Liver (tissue), 9 donors: ENCODE results near the gene DCAF11. TPM values are rescaled to one million over a fixed set of nuclear protein-coding genes. Genes with fewer than 3 reads are reported as not detected.

Source experiments
- DNase-seq: peaks from one replicate; pipeline ENCODE4 v3.0.0-alpha.2; 2017; ENCODE audit warnings: low spot score
- H3K27ac ChIP-seq, 2 donors: one replicate each; pipeline ENCODE4 v1.7.0; 2013; ENCODE audit warnings: inconsistent platforms in 2 of 2, low read length in 2 of 2, control low read depth in 1 of 2, low read depth in 1 of 2, mild to moderate bottlenecking in 1 of 2
- H3K27me3 ChIP-seq, 4 donors: one replicate each; pipeline versions ENCODE4 v1.6.1 to v1.7.0; 2013; ENCODE audit warnings: low read length in 3 of 4, inconsistent platforms in 1 of 4, mild to moderate bottlenecking in 1 of 4, moderate library complexity in 1 of 4; ENCODE audit not compliant: control insufficient read depth in 4 of 4, insufficient read depth in 4 of 4
- H3K36me3 ChIP-seq, 4 donors: one replicate each; pipeline versions ENCODE4 v1.6.1 to v1.7.0; 2013; ENCODE audit warnings: low read length in 3 of 4, mild to moderate bottlenecking in 3 of 4, low read depth in 1 of 4, moderate library complexity in 1 of 4; ENCODE audit not compliant: control insufficient read depth in 4 of 4, insufficient read depth in 3 of 4
- H3K4me1 ChIP-seq, 4 donors: one replicate each; pipeline versions ENCODE4 v1.6.1 to v1.7.0; 2013; ENCODE audit warnings: low read length in 3 of 4, mild to moderate bottlenecking in 3 of 4, moderate library complexity in 1 of 4; ENCODE audit not compliant: control insufficient read depth in 4 of 4, insufficient read depth in 4 of 4
- H3K4me3 ChIP-seq, 3 donors: one replicate each; pipeline versions ENCODE4 v1.6.1 to v1.7.0; 2013; ENCODE audit warnings: low read length in 3 of 3, control low read depth in 1 of 3, low read depth in 1 of 3, mild to moderate bottlenecking in 1 of 3
- H3K9ac ChIP-seq, 2 donors: one replicate each; pipeline ENCODE4 v1.7.0; 2013; ENCODE audit warnings: low read length in 2 of 2, mild to moderate bottlenecking in 2 of 2, moderate library complexity in 2 of 2, control low read depth in 1 of 2, low read depth in 1 of 2
- H3K9me3 ChIP-seq, 4 donors: one replicate each; pipeline versions ENCODE4 v1.6.1 to v1.7.0; 2013; ENCODE audit warnings: low read length in 3 of 4; ENCODE audit not compliant: control insufficient read depth in 4 of 4
- EGR1 ChIP-seq, 2 donors: IDR thresholded peaks; 2 replicates each; pipeline ENCODE4 v1.6.1; 2016 to 2018; ENCODE audit warnings: antibody characterized with exemption in 2 of 2, low read depth in 2 of 2
- FOXA1 ChIP-seq: IDR thresholded peaks from 2 replicates; pipeline ENCODE4 v1.6.1; 2016; ENCODE audit warnings: antibody characterized with exemption
- FOXA2 ChIP-seq: IDR thresholded peaks from 2 replicates; pipeline ENCODE4 v1.6.1; 2016; ENCODE audit warnings: antibody characterized with exemption
- GABPA ChIP-seq, 2 donors: IDR thresholded peaks in 1 of 2; conservative IDR thresholded peaks in 1 of 2; 2 replicates each; pipeline ENCODE4 v1.6.1; 2016; ENCODE audit warnings: antibody characterized with exemption in 2 of 2, mild to moderate bottlenecking in 1 of 2, moderate library complexity in 1 of 2
- HNF4A ChIP-seq, 2 donors: conservative IDR thresholded peaks; 2 replicates each; pipeline ENCODE4 v1.6.1; 2016; ENCODE audit warnings: antibody characterized with exemption in 2 of 2, mild to moderate bottlenecking in 2 of 2
- HNF4G ChIP-seq: IDR thresholded peaks from 2 replicates; pipeline ENCODE4 v1.6.1; 2016; ENCODE audit warnings: antibody characterized with exemption
- JUND ChIP-seq, 2 donors: IDR thresholded peaks; 2 replicates each; pipeline ENCODE4 v1.6.1; 2016; ENCODE audit warnings: antibody characterized with exemption in 2 of 2
- NR2F2 ChIP-seq: IDR thresholded peaks from 2 replicates; pipeline ENCODE4 v1.6.1; 2016; ENCODE audit warnings: antibody characterized with exemption
- RAD21 ChIP-seq, 2 donors: IDR thresholded peaks; 2 replicates each; pipeline ENCODE4 v1.6.1; 2016; ENCODE audit warnings: antibody characterized with exemption in 2 of 2, mild to moderate bottlenecking in 2 of 2
- RXRA ChIP-seq, 2 donors: IDR thresholded peaks; 2 replicates each; pipeline ENCODE4 v1.6.1; 2017 to 2018; ENCODE audit warnings: antibody characterized with exemption in 2 of 2, mild to moderate bottlenecking in 1 of 2
- SP1 ChIP-seq: IDR thresholded peaks from 2 replicates; pipeline ENCODE4 v1.6.1; 2018; ENCODE audit warnings: antibody characterized with exemption, mild to moderate bottlenecking
- TAF1 ChIP-seq: conservative IDR thresholded peaks from 2 replicates; pipeline ENCODE4 v1.6.1; 2016; ENCODE audit warnings: antibody characterized with exemption, mild to moderate bottlenecking
- YY1 ChIP-seq: IDR thresholded peaks from 2 replicates; pipeline ENCODE4 v1.6.1; 2016; ENCODE audit warnings: antibody characterized with exemption, mild to moderate bottlenecking
- WGBS: extraction: QIAGEN DNeasy Blood & Tissue Kit; methylation state at CpG from one replicate; pipeline ENCODE4 v1.1.7; 2013; 5-methylcytosine and 5-hydroxymethylcytosine counted together
- polyA plus RNA-seq, 2 donors: library from polyadenylated mRNA; stranded (reverse) in 1 of 2; unstranded in 1 of 2; fragments of 200-250 nt in 1 of 2; fragments of >200 nt in 1 of 2; fragmentation: Nextera tagmentation in 1 of 2; extraction: Ambion mirVana in 1 of 2; gene quantifications; one replicate each; pipeline versions ENCODE4 v1.2.1 to v1.2.3, GENCODE V29; 2013 to 2015
- total RNA-seq, 2 donors: library from RNA; depleted of rRNA; stranded (reverse); fragments of >200 nt; gene quantifications; one replicate each; pipeline ENCODE4 v1.2.3, GENCODE V29; 2014
- TF ChIP-seq, protein P1 (sequence below): IDR thresholded peaks from 2 replicates; pipeline ENCODE4 v1.6.1; 2016; ENCODE audit warnings: antibody characterized with exemption, mild to moderate bottlenecking
- TF ChIP-seq, protein P2 (sequence below): IDR thresholded peaks from 2 replicates; pipeline ENCODE4 v1.6.1; 2016; ENCODE audit warnings: antibody characterized with exemption
- TF ChIP-seq, protein P3 (sequence below): IDR thresholded peaks from 2 replicates; pipeline ENCODE4 v1.6.1; 2016; ENCODE audit warnings: antibody characterized with exemption
- TF ChIP-seq, protein P4 (sequence below): IDR thresholded peaks from 2 replicates; pipeline ENCODE4 v1.6.1; 2016; ENCODE audit warnings: antibody characterized with exemption
- TF ChIP-seq, protein P5 (sequence below): fragments of 150-350 bp; IDR thresholded peaks from 2 replicates; pipeline ENCODE4 v1.5.1; 2017; ENCODE audit warnings: improper control_type of control experiment, low read depth, low read length; ENCODE audit not compliant: missing input control
- donor health status: healthy.
- donor health status: healthy.
- donor health status: healthy.
- donor health status: healthy.
- donor health status: healthy.

The DCAF11 gene
- total and polyA plus RNA-seq, 4 donors = 30.1 to 312 (median 167) TPM

DNA sequence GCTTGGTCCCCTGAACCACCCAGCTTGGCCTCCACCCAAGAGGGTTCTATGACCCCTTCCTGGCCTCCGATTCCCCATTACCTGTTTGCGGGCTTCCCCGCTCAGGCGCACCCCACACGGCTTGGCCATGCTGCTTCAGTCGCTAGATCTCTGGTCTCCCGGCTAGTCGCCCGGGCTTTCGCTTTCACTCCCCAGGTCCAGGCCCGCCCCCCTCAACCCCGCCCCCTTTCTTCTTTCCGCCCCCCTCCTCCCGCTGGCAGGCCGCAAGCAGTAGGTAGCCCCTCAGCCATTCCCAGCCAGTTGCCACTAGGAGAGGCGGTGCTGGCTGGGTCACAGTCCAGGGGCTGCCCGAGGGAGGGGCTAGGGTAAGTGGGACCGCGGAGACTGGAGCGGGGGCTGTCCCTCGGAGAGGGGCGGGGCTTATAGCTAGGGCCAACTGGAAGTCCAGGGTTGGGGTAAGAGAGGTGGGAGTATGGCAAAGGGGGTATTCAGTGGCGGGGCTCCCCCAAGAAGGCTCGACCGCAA is 31.9 kb downstream of the DCAF11 start, which contains the start of gene PSME2:
Gene PSME2 (minus strand): TSS at position 158 of the 525 bp plus-strand sequence. CDS start 29 bp downstream, at position 129.
- peaks cover 3 to 42% (median 26%) of the 10 kb centered on the region in 4 donors for H3K4me1 ChIP-seq
- no peaks in the 10 kb centered on the region for H3K27me3 ChIP-seq
- H3K36me3 ChIP-seq = peaks cover 5 to 33% (median 28%) of the 10 kb centered on the region in 4 donors
- peak within 1 kb of the TSS; percentile 57 to 79 for H3K9ac ChIP-seq
- no peaks in the 10 kb centered on the region for H3K9me3 ChIP-seq
- WGBS = under 1% methylated on average over 25 of the region's 25 CpGs
- H3K27ac ChIP-seq = peak within 1 kb of the TSS; percentile 89 to 91
- H3K4me3 ChIP-seq = peak within 1 kb of the TSS; percentile 87 to 97 (median 93)
- DNase-seq = peak; percentile 88
- TF ChIP-seq SP1 (peak; percentile 59), JUND (IDR thresholded peaks at IDR 0.05) (peak in 1 of 2 donors; percentile 53), RXRA (IDR thresholded peaks at IDR 0.05) (peak; percentile 38 to 63), EGR1 (IDR thresholded peaks at IDR 0.05; ENCODE audit: low read depth in 2 of 2) (no peak), HNF4A (conservative IDR thresholded peaks at IDR 0.05) (peak; percentile 78 to 84), GABPA (IDR thresholded peaks at IDR 0.05 in 1 of 2, conservative IDR thresholded peaks at IDR 0.05 in 1 of 2) (no peak), HNF4G (peak; percentile 67), RAD21 (IDR thresholded peaks at IDR 0.05) (peak in 1 of 2 donors; percentile 11), TAF1 (no peak), FOXA2 (no peak), NR2F2 (no peak), YY1 (no peak), FOXA1 (peak; percentile 39)
- TF ChIP-seq, protein P1, sequence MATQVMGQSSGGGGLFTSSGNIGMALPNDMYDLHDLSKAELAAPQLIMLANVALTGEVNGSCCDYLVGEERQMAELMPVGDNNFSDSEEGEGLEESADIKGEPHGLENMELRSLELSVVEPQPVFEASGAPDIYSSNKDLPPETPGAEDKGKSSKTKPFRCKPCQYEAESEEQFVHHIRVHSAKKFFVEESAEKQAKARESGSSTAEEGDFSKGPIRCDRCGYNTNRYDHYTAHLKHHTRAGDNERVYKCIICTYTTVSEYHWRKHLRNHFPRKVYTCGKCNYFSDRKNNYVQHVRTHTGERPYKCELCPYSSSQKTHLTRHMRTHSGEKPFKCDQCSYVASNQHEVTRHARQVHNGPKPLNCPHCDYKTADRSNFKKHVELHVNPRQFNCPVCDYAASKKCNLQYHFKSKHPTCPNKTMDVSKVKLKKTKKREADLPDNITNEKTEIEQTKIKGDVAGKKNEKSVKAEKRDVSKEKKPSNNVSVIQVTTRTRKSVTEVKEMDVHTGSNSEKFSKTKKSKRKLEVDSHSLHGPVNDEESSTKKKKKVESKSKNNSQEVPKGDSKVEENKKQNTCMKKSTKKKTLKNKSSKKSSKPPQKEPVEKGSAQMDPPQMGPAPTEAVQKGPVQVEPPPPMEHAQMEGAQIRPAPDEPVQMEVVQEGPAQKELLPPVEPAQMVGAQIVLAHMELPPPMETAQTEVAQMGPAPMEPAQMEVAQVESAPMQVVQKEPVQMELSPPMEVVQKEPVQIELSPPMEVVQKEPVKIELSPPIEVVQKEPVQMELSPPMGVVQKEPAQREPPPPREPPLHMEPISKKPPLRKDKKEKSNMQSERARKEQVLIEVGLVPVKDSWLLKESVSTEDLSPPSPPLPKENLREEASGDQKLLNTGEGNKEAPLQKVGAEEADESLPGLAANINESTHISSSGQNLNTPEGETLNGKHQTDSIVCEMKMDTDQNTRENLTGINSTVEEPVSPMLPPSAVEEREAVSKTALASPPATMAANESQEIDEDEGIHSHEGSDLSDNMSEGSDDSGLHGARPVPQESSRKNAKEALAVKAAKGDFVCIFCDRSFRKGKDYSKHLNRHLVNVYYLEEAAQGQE = no peak
- TF ChIP-seq, protein P2, sequence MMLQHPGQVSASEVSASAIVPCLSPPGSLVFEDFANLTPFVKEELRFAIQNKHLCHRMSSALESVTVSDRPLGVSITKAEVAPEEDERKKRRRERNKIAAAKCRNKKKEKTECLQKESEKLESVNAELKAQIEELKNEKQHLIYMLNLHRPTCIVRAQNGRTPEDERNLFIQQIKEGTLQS = no peak
- TF ChIP-seq, protein P3, sequence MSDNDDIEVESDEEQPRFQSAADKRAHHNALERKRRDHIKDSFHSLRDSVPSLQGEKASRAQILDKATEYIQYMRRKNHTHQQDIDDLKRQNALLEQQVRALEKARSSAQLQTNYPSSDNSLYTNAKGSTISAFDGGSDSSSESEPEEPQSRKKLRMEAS = no peak
- TF ChIP-seq, protein P4, sequence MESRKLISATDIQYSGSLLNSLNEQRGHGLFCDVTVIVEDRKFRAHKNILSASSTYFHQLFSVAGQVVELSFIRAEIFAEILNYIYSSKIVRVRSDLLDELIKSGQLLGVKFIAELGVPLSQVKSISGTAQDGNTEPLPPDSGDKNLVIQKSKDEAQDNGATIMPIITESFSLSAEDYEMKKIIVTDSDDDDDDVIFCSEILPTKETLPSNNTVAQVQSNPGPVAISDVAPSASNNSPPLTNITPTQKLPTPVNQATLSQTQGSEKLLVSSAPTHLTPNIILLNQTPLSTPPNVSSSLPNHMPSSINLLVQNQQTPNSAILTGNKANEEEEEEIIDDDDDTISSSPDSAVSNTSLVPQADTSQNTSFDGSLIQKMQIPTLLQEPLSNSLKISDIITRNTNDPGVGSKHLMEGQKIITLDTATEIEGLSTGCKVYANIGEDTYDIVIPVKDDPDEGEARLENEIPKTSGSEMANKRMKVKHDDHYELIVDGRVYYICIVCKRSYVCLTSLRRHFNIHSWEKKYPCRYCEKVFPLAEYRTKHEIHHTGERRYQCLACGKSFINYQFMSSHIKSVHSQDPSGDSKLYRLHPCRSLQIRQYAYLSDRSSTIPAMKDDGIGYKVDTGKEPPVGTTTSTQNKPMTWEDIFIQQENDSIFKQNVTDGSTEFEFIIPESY = no peak
- TF ChIP-seq, protein P5, sequence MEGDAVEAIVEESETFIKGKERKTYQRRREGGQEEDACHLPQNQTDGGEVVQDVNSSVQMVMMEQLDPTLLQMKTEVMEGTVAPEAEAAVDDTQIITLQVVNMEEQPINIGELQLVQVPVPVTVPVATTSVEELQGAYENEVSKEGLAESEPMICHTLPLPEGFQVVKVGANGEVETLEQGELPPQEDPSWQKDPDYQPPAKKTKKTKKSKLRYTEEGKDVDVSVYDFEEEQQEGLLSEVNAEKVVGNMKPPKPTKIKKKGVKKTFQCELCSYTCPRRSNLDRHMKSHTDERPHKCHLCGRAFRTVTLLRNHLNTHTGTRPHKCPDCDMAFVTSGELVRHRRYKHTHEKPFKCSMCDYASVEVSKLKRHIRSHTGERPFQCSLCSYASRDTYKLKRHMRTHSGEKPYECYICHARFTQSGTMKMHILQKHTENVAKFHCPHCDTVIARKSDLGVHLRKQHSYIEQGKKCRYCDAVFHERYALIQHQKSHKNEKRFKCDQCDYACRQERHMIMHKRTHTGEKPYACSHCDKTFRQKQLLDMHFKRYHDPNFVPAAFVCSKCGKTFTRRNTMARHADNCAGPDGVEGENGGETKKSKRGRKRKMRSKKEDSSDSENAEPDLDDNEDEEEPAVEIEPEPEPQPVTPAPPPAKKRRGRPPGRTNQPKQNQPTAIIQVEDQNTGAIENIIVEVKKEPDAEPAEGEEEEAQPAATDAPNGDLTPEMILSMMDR = no peak
